Measurements from ENCODE around the gene TAS2R41. TPM values are rescaled to one million over a fixed set of nuclear protein-coding genes. Genes with fewer than 3 reads are reported as not detected.

The TAS2R41 gene, protein sequence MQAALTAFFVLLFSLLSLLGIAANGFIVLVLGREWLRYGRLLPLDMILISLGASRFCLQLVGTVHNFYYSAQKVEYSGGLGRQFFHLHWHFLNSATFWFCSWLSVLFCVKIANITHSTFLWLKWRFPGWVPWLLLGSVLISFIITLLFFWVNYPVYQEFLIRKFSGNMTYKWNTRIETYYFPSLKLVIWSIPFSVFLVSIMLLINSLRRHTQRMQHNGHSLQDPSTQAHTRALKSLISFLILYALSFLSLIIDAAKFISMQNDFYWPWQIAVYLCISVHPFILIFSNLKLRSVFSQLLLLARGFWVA
- total RNA-seq = not detected
- long read RNA-seq = 0 reads

DNA sequence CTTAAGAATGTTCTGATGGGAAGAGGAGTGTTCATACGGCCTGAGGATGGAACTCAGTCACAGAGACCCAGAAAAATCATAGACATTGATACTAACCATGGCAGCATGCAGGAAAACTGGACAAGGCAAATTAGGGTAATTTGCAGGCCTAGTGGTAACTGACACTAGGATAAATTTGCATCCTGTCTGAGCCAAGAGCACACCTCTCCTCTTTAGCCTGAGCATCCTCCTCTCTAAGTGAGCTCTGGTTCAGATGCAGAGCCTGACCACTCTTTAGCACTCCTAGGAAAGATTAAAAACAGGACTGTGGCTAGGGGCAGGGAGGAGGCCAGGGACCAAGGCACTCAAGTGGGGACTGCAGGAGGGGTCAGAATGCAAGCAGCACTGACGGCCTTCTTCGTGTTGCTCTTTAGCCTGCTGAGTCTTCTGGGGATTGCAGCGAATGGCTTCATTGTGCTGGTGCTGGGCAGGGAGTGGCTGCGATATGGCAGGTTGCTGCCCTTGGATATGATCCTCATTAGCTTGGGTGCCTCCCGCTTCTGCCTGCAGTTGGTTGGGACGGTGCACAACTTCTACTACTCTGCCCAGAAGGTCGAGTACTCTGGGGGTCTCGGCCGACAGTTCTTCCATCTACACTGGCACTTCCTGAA, at the start of gene TAS2R41:
TAS2R41 (plus strand) TSS at position 373 of the 650 bp plus-strand sequence; CDS start at position 373, 0 bp downstream.
- no peak for DNase-seq
- TF ChIP-seq, protein P1, sequence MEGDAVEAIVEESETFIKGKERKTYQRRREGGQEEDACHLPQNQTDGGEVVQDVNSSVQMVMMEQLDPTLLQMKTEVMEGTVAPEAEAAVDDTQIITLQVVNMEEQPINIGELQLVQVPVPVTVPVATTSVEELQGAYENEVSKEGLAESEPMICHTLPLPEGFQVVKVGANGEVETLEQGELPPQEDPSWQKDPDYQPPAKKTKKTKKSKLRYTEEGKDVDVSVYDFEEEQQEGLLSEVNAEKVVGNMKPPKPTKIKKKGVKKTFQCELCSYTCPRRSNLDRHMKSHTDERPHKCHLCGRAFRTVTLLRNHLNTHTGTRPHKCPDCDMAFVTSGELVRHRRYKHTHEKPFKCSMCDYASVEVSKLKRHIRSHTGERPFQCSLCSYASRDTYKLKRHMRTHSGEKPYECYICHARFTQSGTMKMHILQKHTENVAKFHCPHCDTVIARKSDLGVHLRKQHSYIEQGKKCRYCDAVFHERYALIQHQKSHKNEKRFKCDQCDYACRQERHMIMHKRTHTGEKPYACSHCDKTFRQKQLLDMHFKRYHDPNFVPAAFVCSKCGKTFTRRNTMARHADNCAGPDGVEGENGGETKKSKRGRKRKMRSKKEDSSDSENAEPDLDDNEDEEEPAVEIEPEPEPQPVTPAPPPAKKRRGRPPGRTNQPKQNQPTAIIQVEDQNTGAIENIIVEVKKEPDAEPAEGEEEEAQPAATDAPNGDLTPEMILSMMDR (IDR thresholded peaks at IDR 0.05; ENCODE audit: borderline replicate concordance) = no peak
- Histone ChIP-seq H3K27me3 (ENCODE audit: low read depth) (no peaks in the 10 kb centered on the region), H3K27ac (replicated peaks) (peak within 1 kb of the TSS; percentile 60), H3K4me3 (no peak within 1 kb of the TSS), H3K9me3 (replicated peaks) (peaks cover 23% of the 10 kb centered on the region), H3K36me3 (no peaks in the 10 kb centered on the region), H3K4me1 (no peaks in the 10 kb centered on the region)
- intact Hi-C loops (cut with micrococcal nuclease) = no loop called here

DNA sequence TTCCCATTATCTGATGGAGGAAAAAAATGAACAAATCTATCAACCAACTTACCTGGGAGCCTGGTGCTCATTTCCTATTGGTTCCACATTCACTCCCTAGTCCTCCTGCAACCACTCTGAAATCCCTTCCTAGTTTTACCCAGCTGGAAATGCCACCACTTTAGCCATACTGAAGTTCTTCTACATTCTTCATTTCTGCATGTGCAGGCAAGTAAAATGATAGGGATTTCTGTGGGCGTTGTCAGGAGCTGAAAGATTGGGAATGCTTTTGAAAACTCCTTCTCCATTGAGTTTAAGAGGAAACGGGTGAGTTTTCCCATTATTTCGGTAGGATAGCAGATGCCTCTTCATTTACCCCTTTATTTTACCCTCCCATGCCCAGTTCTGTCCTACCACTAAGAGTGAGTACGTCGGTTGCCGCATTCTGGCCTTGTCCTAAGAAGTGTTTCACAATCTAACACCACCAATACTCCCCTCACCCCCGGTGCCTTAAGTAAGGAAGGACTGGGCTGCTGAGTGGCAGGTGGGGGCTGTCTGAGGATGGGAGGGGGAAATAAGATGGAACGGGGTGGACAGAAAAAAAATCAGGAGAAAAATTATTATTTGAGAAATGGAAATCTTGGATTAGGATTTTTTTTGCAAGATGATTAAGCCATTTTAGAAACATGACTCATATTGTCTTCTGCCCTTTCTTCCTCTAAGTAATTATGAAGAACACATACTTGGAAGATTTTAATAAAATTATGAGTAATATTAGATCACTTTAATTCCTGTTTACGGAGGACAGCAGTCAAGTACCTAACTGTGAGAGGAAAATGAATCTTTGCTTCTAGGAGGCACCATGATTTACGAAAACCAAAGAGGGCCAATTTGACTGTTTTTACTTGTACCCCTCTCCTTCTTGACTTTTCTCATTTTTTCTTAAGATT, 47.6 kb upstream of the TAS2R41 start:
- Histone ChIP-seq H3K27me3 (ENCODE audit: low read depth) (no peaks in the 10 kb centered on the region), H3K27ac (replicated peaks) (no peak overlapping the region), H3K9me3 (replicated peaks) (no peaks in the 10 kb centered on the region), H3K36me3 (no peaks in the 10 kb centered on the region), H3K4me3 (no peak overlapping the region), H3K4me1 (no peaks in the 10 kb centered on the region)
- intact Hi-C loops (cut with micrococcal nuclease) = no loop called here
- DNase-seq = no peak
- TF ChIP-seq, protein P1 (IDR thresholded peaks at IDR 0.05; ENCODE audit: borderline replicate concordance) = no peak

- Histone ChIP-seq H3K36me3 (no peaks in the 10 kb centered on the region), H3K27me3 (ENCODE audit: low read depth) (no peaks in the 10 kb centered on the region), H3K4me1 (no peaks in the 10 kb centered on the region), H3K4me3 (no peak overlapping the region), H3K9me3 (replicated peaks) (no peaks in the 10 kb centered on the region), H3K27ac (replicated peaks) (no peak overlapping the region)
- intact Hi-C loops (cut with micrococcal nuclease) = no loop called here
- TF ChIP-seq, protein P1 (IDR thresholded peaks at IDR 0.05; ENCODE audit: borderline replicate concordance) = no peak
- DNase-seq = no peak
These were observed 46.6 kb upstream of the TAS2R41 start for GRCh38 chr7:143431109-143431508.

- no peak overlapping the region for H3K4me3 ChIP-seq
- H3K4me1 ChIP-seq = no peaks in the 10 kb centered on the region
- H3K27ac ChIP-seq (replicated peaks) = no peak overlapping the region
- H3K36me3 ChIP-seq = no peaks in the 10 kb centered on the region
- intact Hi-C loops (cut with micrococcal nuclease) = no loop called here
- DNase-seq = no peak
- no peaks in the 10 kb centered on the region for H3K27me3 ChIP-seq (ENCODE audit: low read depth)
- TF ChIP-seq, protein P1 (IDR thresholded peaks at IDR 0.05; ENCODE audit: borderline replicate concordance) = no peak
- no peaks in the 10 kb centered on the region for H3K9me3 ChIP-seq (replicated peaks)
These were observed 43.9 kb upstream of the TAS2R41 start for GRCh38 chr7:143433759-143434158.

- H3K4me1 ChIP-seq = no peaks in the 10 kb centered on the region
- H3K9me3 ChIP-seq (replicated peaks) = no peaks in the 10 kb centered on the region
- TF ChIP-seq, protein P1 (IDR thresholded peaks at IDR 0.05; ENCODE audit: borderline replicate concordance) = no peak
- H3K27me3 ChIP-seq (ENCODE audit: low read depth) = no peaks in the 10 kb centered on the region
- no peak overlapping the region for H3K27ac ChIP-seq (replicated peaks)
- no peaks in the 10 kb centered on the region for H3K36me3 ChIP-seq
- H3K4me3 ChIP-seq = no peak overlapping the region
- peak; percentile 58 for DNase-seq
- intact Hi-C loops (cut with micrococcal nuclease) = no loop called here
These were observed 43.0 kb upstream of the TAS2R41 start for GRCh38 chr7:143434660-143435059.

Measured in left ventricle myocardium inferior (tissue), 1 donor.